Measurements from ENCODE around the gene SACS. TPM values are rescaled to one million over a fixed set of nuclear protein-coding genes. Genes with fewer than 3 reads are reported as not detected.

The SACS gene
- polyA plus RNA-seq, 3 donors, result 1.7 to 2.7 (median 2.2) TPM

DNA sequence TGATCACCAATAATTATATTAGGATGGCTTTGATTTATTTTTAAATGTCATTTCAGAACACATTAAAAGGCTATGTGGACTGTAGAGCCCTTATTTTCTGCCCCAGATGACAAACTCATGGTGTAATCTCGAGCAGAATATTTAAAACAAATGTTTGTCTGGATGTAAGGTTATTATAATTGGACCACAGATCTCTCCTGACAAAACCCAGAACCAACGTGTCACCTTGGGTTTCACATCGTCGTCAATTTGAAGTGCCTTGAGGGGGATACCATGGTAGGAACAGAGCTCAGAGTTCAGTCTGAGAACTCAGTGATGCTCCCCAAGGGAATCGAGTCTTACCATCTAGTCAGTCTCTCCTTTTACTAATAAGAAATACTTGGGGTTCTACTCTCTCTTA lies 2.8 kb downstream of the SACS start:
- H3K79me2 ChIP-seq (ENCODE audit: insufficient read depth, low read length), result no peaks in the 10 kb centered on the region
- intact Hi-C loops (cut with micrococcal nuclease), result no loop called here
- peaks cover 5 to 15% of the 10 kb centered on the region in 2 donors for H3K27me3 ChIP-seq (ENCODE audit: control insufficient read depth in 2 of 2, insufficient read depth in 2 of 2, low read length in 2 of 2)
- H3K27ac ChIP-seq (ENCODE audit: low read depth in 1 of 2, low read length in 2 of 2), result no peak overlapping the region
- peaks cover 9 to 17% (median 12%) of the 10 kb centered on the region in 3 donors for H3K27me3 Mint-ChIP-seq (ENCODE audit: low read depth in 3 of 3)
- H3K4me2 ChIP-seq (replicated peaks; ENCODE audit: extremely low read depth, low read length, poor library complexity, severe bottlenecking), result no peak overlapping the region
- H3K4me1 ChIP-seq (ENCODE audit: control insufficient read depth in 1 of 2, insufficient read depth in 2 of 2, low read length in 2 of 2), result peaks cover 7% of the 10 kb centered on the region in 2 donors
- no peaks in the 10 kb centered on the region for H3K36me3 ChIP-seq (replicated peaks in 1 of 2; ENCODE audit: control insufficient read depth in 1 of 2, insufficient read depth in 2 of 2, low read length in 2 of 2)
- H3K4me3 Mint-ChIP-seq, result no peak overlapping the region
- TF ChIP-seq, protein P1, sequence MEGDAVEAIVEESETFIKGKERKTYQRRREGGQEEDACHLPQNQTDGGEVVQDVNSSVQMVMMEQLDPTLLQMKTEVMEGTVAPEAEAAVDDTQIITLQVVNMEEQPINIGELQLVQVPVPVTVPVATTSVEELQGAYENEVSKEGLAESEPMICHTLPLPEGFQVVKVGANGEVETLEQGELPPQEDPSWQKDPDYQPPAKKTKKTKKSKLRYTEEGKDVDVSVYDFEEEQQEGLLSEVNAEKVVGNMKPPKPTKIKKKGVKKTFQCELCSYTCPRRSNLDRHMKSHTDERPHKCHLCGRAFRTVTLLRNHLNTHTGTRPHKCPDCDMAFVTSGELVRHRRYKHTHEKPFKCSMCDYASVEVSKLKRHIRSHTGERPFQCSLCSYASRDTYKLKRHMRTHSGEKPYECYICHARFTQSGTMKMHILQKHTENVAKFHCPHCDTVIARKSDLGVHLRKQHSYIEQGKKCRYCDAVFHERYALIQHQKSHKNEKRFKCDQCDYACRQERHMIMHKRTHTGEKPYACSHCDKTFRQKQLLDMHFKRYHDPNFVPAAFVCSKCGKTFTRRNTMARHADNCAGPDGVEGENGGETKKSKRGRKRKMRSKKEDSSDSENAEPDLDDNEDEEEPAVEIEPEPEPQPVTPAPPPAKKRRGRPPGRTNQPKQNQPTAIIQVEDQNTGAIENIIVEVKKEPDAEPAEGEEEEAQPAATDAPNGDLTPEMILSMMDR (IDR thresholded peaks at IDR 0.05), result no peak
- H3K9ac ChIP-seq (ENCODE audit: insufficient read depth, low read length, poor library complexity, severe bottlenecking), result no peak overlapping the region
- no peaks in the 10 kb centered on the region for H4K20me1 ChIP-seq (ENCODE audit: insufficient read depth, low read length)
- no peak overlapping the region for H3K4me3 ChIP-seq (replicated peaks in 1 of 3; ENCODE audit: low read depth in 2 of 3, low read length in 3 of 3)
- H3K27ac Mint-ChIP-seq, result no peak overlapping the region
- peaks cover 0 to 3% (median 0%) of the 10 kb centered on the region in 7 donors for H3K9me3 Mint-ChIP-seq
- no peaks in the 10 kb centered on the region for H3K36me3 Mint-ChIP-seq
- H3K4me1 Mint-ChIP-seq, result peaks cover 15% of the 10 kb centered on the region
- WGBS (ENCODE audit: insufficient coverage), result no CpG with 5 or more reads among the region's 5 CpGs
- no peaks in the 10 kb centered on the region for H3K9me3 ChIP-seq (replicated peaks in 1 of 2; ENCODE audit: control insufficient read depth in 1 of 2, insufficient read depth in 1 of 2, low read length in 2 of 2)
- H2AFZ ChIP-seq (ENCODE audit: insufficient read depth, low read depth, low read length, poor library complexity, severe bottlenecking), result no peak overlapping the region
- no peak for DNase-seq

DNA sequence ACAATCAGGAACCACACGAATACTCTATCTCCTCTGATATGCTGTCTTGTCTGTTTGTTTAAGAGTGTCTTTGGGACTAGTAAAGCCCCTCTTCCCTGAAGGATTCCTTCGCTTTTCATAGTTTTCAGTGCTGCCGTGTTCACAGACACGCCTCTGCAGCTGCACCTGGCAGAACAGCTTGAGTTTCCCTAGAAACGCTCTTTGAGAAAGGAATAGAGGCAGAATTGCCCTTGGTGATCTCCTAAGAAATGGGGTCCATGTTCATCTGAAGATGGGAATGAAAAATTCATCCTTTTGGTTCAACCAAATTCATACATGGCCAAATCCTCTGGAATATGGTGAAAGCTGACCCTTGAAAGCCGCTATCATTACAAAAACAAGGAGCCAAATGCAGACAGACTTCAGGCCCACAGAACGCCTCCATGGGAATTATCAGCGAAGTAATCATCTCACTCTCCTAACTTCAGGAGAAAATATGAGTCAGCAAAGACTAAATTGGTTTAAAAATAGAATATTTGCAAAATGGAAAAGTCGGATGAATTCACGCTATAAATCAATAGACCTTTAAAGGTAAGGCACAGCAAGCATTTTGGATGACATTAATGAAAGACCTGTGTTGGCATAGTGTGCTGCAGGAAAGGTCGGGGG lies 5.5 kb downstream of the SACS start:
- Mint-ChIP-seq H3K4me3 (no peak overlapping the region), H3K9me3 (no peaks in the 10 kb centered on the region), H3K36me3 (no peaks in the 10 kb centered on the region), H3K27ac (peak overlapping the region in 1 of 7 donors; percentile 65), H3K4me1 (peaks cover 6% of the 10 kb centered on the region), H3K27me3 (ENCODE audit: low read depth in 3 of 3) (peaks cover 5 to 10% (median 7%) of the 10 kb centered on the region in 3 donors)
- H3K27ac ChIP-seq (ENCODE audit: low read depth in 1 of 2, low read length in 2 of 2), result no peak overlapping the region
- H3K4me3 ChIP-seq (replicated peaks in 1 of 3; ENCODE audit: low read depth in 2 of 3, low read length in 3 of 3), result no peak overlapping the region
- intact Hi-C loops (cut with micrococcal nuclease), result no loop called here
- 100% methylated on average over 2 of the region's 11 CpGs for WGBS (ENCODE audit: insufficient coverage)
- no peak overlapping the region for H3K9ac ChIP-seq (ENCODE audit: insufficient read depth, low read length, poor library complexity, severe bottlenecking)
- TF ChIP-seq, protein P1 (IDR thresholded peaks at IDR 0.05), result no peak
- no peak for DNase-seq
- H3K4me2 ChIP-seq (replicated peaks; ENCODE audit: extremely low read depth, low read length, poor library complexity, severe bottlenecking), result no peak overlapping the region
- no peaks in the 10 kb centered on the region for H3K79me2 ChIP-seq (ENCODE audit: insufficient read depth, low read length)
- H3K4me1 ChIP-seq (ENCODE audit: control insufficient read depth in 1 of 2, insufficient read depth in 2 of 2, low read length in 2 of 2), result peaks cover 0 to under 1% of the 10 kb centered on the region in 2 donors
- H4K20me1 ChIP-seq (ENCODE audit: insufficient read depth, low read length), result no peaks in the 10 kb centered on the region
- H3K36me3 ChIP-seq (replicated peaks in 1 of 2; ENCODE audit: control insufficient read depth in 1 of 2, insufficient read depth in 2 of 2, low read length in 2 of 2), result no peaks in the 10 kb centered on the region
- peaks cover 5 to 8% of the 10 kb centered on the region in 2 donors for H3K27me3 ChIP-seq (ENCODE audit: control insufficient read depth in 2 of 2, insufficient read depth in 2 of 2, low read length in 2 of 2)
- no peak overlapping the region for H2AFZ ChIP-seq (ENCODE audit: insufficient read depth, low read depth, low read length, poor library complexity, severe bottlenecking)
- no peaks in the 10 kb centered on the region for H3K9me3 ChIP-seq (replicated peaks in 1 of 2; ENCODE audit: control insufficient read depth in 1 of 2, insufficient read depth in 1 of 2, low read length in 2 of 2)
